Neural cell (in vitro differentiated cells): Measurements from ENCODE around the gene SNX27.

Experiments
- EZH2 ChIP-seq: fragments of 200-600, 300-800 bp; shearing (Covaris generic), sonication (generic); IDR thresholded peaks from 2 replicates; pipeline ENCODE4 v1.6.1; 2014; ENCODE audit warnings: antibody characterized with exemption, low read length, borderline replicate concordance, mild to moderate bottlenecking; ENCODE audit not compliant: insufficient read depth, poor library complexity, severe bottlenecking
- POLR2AphosphoS5 ChIP-seq: IDR thresholded peaks from 2 replicates; pipeline ENCODE4 v1.6.1; 2012
- SMC3 ChIP-seq: fragments of 450-650 bp; conservative IDR thresholded peaks from 2 replicates; pipeline ENCODE4 v1.6.1; 2014; ENCODE audit warnings: antibody characterized with exemption, mild to moderate bottlenecking, moderate library complexity; ENCODE audit not compliant: poor library complexity
- TF ChIP-seq, protein P1 (sequence below): fragments of 450-650 bp; IDR thresholded peaks from 2 replicates; pipeline ENCODE4 v1.5.1; 2014; ENCODE audit warnings: antibody characterized with exemption, mild to moderate bottlenecking, moderate library complexity; ENCODE audit not compliant: poor library complexity, severe bottlenecking

DNA sequence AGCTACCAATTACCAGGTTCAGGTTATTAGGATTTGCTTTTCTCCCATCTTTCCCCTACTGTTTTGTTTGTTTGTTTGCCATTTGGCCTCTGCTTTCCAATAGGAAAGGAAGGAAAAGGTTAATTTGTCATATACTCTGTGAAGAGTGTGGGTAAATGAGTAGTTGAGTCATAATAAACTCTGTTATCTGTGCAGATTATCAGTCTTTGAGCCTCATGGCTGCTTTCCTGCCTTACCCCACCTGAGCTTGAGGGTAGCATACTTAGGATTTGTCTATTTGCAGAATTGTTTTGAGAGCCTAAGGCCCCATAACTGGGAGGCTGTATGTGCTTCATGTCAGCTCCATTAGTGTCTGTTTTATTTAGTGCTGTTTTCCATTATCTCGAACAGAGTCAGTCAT lies 32.9 kb upstream of the SNX27 start:
- TF ChIP-seq, protein P1, sequence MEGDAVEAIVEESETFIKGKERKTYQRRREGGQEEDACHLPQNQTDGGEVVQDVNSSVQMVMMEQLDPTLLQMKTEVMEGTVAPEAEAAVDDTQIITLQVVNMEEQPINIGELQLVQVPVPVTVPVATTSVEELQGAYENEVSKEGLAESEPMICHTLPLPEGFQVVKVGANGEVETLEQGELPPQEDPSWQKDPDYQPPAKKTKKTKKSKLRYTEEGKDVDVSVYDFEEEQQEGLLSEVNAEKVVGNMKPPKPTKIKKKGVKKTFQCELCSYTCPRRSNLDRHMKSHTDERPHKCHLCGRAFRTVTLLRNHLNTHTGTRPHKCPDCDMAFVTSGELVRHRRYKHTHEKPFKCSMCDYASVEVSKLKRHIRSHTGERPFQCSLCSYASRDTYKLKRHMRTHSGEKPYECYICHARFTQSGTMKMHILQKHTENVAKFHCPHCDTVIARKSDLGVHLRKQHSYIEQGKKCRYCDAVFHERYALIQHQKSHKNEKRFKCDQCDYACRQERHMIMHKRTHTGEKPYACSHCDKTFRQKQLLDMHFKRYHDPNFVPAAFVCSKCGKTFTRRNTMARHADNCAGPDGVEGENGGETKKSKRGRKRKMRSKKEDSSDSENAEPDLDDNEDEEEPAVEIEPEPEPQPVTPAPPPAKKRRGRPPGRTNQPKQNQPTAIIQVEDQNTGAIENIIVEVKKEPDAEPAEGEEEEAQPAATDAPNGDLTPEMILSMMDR: no peak
- TF ChIP-seq POLR2AphosphoS5: no peak
- TF ChIP-seq EZH2: no peak
- no peak for TF ChIP-seq SMC3
